ENCODE data around the gene PEX16. TPM values are rescaled to one million over a fixed set of nuclear protein-coding genes. Genes with fewer than 3 reads are reported as not detected.

The PEX16 gene
- total RNA-seq, 4 donors from 2014 or later = 26.8 to 40.6 (median 35.3) TPM

GRCh38 chr11:45933846-45934579, 16.3 kb upstream of the PEX16 start:
- Histone ChIP-seq H3K27ac (peak overlapping the region; percentile 35), H3K9me3 (no peaks in the 10 kb centered on the region), H3K36me3 (peaks cover 46% of the 10 kb centered on the region), H3K4me3 (peak overlapping the region; percentile 18), H3K4me1 (peaks cover 57% of the 10 kb centered on the region), H3K27me3 (no peaks in the 10 kb centered on the region)
- 67% methylated on average over 16 of the region's 21 CpGs for WGBS
- TF ChIP-seq POLR2AphosphoS5 (IDR thresholded peaks at IDR 0.05) (no peak), POLR2A (IDR thresholded peaks at IDR 0.05) (no peak), EP300 (IDR thresholded peaks at IDR 0.05) (no peak), CTCF (IDR thresholded peaks at IDR 0.05) (no peak)
- DNase-seq (ENCODE audit: low spot score in 2 of 2) = no peak

GRCh38 chr11:45933131-45933831, 15.6 kb upstream of the PEX16 start:
- no peaks in the 10 kb centered on the region for H3K27me3 ChIP-seq
- 49% methylated on average over 15 of the region's 15 CpGs for WGBS
- H3K27ac ChIP-seq = peak overlapping the region; percentile 35
- peaks cover 44% of the 10 kb centered on the region for H3K36me3 ChIP-seq
- H3K4me3 ChIP-seq = peak overlapping the region; percentile 18
- TF ChIP-seq POLR2AphosphoS5 (IDR thresholded peaks at IDR 0.05) (no peak), POLR2A (IDR thresholded peaks at IDR 0.05) (no peak), CTCF (IDR thresholded peaks at IDR 0.05) (no peak), EP300 (IDR thresholded peaks at IDR 0.05) (no peak)
- peaks cover 65% of the 10 kb centered on the region for H3K4me1 ChIP-seq
- H3K9me3 ChIP-seq = no peaks in the 10 kb centered on the region
- no peak for DNase-seq (ENCODE audit: low spot score in 2 of 2)

- 62% methylated on average over 7 of the region's 8 CpGs for WGBS
- no peaks in the 10 kb centered on the region for H3K9me3 ChIP-seq
- H3K4me3 ChIP-seq = peak overlapping the region; percentile 3
- no peak for DNase-seq (ENCODE audit: low spot score in 2 of 2)
- H3K4me1 ChIP-seq = peaks cover 69% of the 10 kb centered on the region
- TF ChIP-seq CTCF (IDR thresholded peaks at IDR 0.05) (no peak), POLR2AphosphoS5 (IDR thresholded peaks at IDR 0.05) (no peak), POLR2A (IDR thresholded peaks at IDR 0.05) (no peak), EP300 (IDR thresholded peaks at IDR 0.05) (no peak)
- peak overlapping the region; percentile 79 for H3K27ac ChIP-seq
- H3K27me3 ChIP-seq = no peaks in the 10 kb centered on the region
- H3K36me3 ChIP-seq = peaks cover 35% of the 10 kb centered on the region
Observed at GRCh38 chr11:45932217-45932616, 14.5 kb upstream of the PEX16 start.

GRCh38 chr11:45931739-45932138, 14.1 kb upstream of the PEX16 start:
- H3K27me3 ChIP-seq = no peaks in the 10 kb centered on the region
- H3K4me3 ChIP-seq = no peak overlapping the region
- H3K9me3 ChIP-seq = no peaks in the 10 kb centered on the region
- no peak for DNase-seq (ENCODE audit: low spot score in 2 of 2)
- no peak for TF ChIP-seq CTCF (IDR thresholded peaks at IDR 0.05)
- peaks cover 69% of the 10 kb centered on the region for H3K4me1 ChIP-seq
- WGBS = 51% methylated on average over 10 of the region's 10 CpGs
- peak overlapping the region; percentile 79 for H3K27ac ChIP-seq
- peaks cover 30% of the 10 kb centered on the region for H3K36me3 ChIP-seq

GRCh38 chr11:45930951-45931570, 13.4 kb upstream of the PEX16 start:
- Histone ChIP-seq H3K9me3 (no peaks in the 10 kb centered on the region), H3K4me3 (no peak overlapping the region), H3K4me1 (peaks cover 69% of the 10 kb centered on the region), H3K27me3 (no peaks in the 10 kb centered on the region), H3K36me3 (peaks cover 25% of the 10 kb centered on the region), H3K27ac (peak overlapping the region; percentile 79)
- DNase-seq (ENCODE audit: low spot score in 2 of 2) = no peak
- 39% methylated on average over 6 of the region's 8 CpGs for WGBS
- no peak for TF ChIP-seq EP300 (IDR thresholded peaks at IDR 0.05)
- TF ChIP-seq POLR2AphosphoS5 (IDR thresholded peaks at IDR 0.05) = peak in 1 of 3 donors; percentile 36
